Choroid plexus epithelial cell (primary cell): ENCODE results near the gene CDX2.

Experiments used
- DNase-seq: peaks from one replicate; pipeline ENCODE4 v3.0.0-alpha.2; 2010; ENCODE audit warnings: low read depth
- H3K4me3 ChIP-seq: 2 replicates; pipeline ENCODE4 v1.5.1; 2011; ENCODE audit warnings: low read depth, mild to moderate bottlenecking, control low read depth, low read length, moderate library complexity
- TF ChIP-seq, protein P1 (sequence below): conservative IDR thresholded peaks from 2 replicates; pipeline ENCODE4 v1.5.1; 2011; ENCODE audit warnings: low read depth, mild to moderate bottlenecking, control low read depth, inconsistent platforms, low read length, moderate library complexity

The CDX2 gene

DNA sequence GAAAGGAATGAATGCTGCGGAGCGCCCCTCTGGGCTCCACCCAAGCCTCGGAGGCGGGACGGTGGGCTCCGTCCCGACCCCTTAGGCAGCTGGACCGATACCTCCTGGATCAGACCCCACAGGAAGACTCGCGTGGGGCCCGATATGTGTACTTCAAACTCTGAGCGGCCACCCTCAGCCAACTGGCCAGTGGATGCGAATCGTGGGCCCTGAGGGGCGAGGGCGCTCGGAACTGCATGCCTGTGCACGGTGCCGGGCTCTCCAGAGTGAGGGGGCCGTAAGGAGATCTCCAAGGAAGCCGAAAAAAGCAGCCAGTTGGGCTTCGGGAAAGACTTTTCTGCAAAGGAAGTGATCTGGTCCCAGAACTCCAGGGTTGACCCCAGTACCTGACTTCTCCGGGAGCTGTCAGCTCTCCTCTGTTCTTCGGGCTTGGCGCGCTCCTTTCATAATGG is 40.7 kb downstream of the CDX2 start:
- DNase-seq = no peak
- no peak overlapping the region for H3K4me3 ChIP-seq
- TF ChIP-seq, protein P1, sequence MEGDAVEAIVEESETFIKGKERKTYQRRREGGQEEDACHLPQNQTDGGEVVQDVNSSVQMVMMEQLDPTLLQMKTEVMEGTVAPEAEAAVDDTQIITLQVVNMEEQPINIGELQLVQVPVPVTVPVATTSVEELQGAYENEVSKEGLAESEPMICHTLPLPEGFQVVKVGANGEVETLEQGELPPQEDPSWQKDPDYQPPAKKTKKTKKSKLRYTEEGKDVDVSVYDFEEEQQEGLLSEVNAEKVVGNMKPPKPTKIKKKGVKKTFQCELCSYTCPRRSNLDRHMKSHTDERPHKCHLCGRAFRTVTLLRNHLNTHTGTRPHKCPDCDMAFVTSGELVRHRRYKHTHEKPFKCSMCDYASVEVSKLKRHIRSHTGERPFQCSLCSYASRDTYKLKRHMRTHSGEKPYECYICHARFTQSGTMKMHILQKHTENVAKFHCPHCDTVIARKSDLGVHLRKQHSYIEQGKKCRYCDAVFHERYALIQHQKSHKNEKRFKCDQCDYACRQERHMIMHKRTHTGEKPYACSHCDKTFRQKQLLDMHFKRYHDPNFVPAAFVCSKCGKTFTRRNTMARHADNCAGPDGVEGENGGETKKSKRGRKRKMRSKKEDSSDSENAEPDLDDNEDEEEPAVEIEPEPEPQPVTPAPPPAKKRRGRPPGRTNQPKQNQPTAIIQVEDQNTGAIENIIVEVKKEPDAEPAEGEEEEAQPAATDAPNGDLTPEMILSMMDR = no peak

DNA sequence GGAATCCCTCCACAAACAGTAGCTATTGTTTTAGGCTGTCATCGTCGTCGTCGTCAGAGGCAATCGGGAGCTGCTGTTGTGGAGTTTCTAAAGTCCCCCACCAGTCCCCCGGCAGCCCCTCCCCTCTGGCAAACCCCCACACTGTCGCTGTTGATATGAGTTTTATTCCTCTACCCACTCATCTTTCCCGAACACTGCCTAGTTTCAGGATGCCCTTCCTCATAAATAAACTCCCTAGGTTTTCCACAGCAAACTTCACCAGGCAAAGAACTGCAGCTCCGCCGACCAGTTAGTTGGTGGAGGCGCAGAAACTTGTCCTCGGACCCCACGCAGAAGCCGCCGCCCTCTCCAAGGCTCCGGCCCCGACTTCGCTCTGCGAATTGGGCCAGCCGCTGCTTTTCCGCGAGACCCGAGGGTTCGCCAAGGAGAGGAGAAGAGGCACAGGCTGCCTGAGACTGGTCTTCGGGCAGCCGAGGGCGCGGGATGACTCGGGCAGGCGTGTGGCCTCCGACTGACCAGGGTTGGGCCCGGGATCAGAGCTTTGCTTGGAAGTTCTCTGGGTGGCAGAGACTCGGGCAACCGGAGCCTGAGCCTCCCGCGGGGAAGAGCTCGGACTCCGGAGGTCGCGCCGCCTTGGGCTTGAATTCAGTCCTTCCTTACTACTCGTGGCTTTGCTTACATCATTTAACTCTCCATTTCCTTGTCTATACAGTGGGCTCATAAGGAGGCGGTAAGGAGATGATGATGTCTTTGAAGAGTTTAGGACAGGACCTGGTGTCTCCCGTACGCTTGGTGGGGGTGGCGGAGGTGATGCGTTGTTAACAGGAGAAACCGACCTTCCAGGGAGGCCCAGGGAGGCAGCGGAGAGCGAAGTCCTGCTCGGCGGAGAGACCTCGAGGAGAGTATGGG is 41.4 kb downstream of the CDX2 start:
- TF ChIP-seq, protein P1 = no peak
- no peak overlapping the region for H3K4me3 ChIP-seq
- DNase-seq = no peak

DNA sequence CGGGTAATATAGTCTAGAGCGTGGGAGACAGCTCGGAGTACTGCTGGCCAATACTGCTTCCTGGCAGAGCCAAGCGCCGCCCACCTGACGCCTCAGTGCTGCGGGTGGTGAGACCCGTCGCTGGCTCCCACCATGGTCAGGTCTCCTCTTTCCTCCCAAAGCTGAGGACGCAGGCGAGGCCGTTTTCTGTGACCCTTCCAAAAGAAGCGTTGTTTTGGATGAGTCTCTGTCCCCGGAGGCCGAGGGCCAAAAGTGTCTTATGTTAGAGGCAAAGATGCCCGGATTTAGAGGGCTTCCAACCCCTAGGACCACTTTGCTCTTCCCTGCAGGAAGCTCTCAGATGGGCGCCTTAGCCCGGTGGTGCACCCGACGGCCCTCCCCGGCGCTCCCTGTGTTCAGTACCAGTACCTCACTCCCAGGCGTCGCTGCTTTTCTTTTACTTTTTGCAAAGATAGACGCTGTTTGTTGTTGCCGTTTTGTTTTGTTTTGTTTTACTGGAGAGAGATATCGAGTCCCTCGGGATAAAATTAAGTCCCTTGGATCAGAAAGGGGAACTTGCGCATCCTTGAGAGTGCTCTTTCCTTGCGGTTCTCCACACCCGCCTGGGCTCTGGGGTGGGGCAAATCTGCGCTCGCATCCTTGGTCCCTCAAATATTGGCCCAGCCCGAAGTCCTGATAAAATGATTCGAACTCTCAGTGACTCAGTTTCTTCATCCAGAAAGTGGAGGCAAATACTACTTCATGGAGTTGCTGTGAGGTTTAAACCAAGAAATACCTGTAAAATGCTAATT is 42.3 kb downstream of the CDX2 start:
- no peak overlapping the region for H3K4me3 ChIP-seq
- DNase-seq = no peak
- TF ChIP-seq, protein P1 = no peak

- no peak overlapping the region for H3K4me3 ChIP-seq
- TF ChIP-seq, protein P1 = no peak
- no peak for DNase-seq
These were observed 43.7 kb downstream of the CDX2 start for GRCh38 chr13:27925220-27925991.

- no peak overlapping the region for H3K4me3 ChIP-seq
- DNase-seq = no peak
- TF ChIP-seq, protein P1 = no peak
These were observed 44.5 kb downstream of the CDX2 start for GRCh38 chr13:27924529-27925141.

GRCh38 chr13:27923794-27924528 is 45.2 kb downstream of the CDX2 start:
- TF ChIP-seq, protein P1 = no peak
- no peak for DNase-seq
- no peak overlapping the region for H3K4me3 ChIP-seq
